ENCODE data around the gene CCL21.
"Not testable (repeated sequence)": the region's sequence is repeated elsewhere in the genome, so short reads cannot be mapped to it uniquely, and the experiment has no call there.

CCL21 gene

GRCh38 chr9:34732886-34733285, 22.9 kb upstream of the CCL21 start:
- H3K9me3 ChIP-seq (ENCODE audit: control insufficient read depth, insufficient read depth, low read length): no peaks in the 10 kb centered on the region
- no peak overlapping the region for H3K9ac ChIP-seq (ENCODE audit: low read depth, low read length)
- H3K27me3 ChIP-seq (ENCODE audit: control insufficient read depth, insufficient read depth, low read length): peaks cover 2% of the 10 kb centered on the region; the same call in 1 of the 2 replicates
- no peaks in the 10 kb centered on the region for H3K4me1 ChIP-seq (ENCODE audit: control insufficient read depth, insufficient read depth, low read length)
- no peak overlapping the region for H3K4me3 ChIP-seq (ENCODE audit: low read depth, low read length)
- H3K27ac ChIP-seq (ENCODE audit: low read depth, low read length): no peak overlapping the region
- no peaks in the 10 kb centered on the region for H3K36me3 ChIP-seq (ENCODE audit: control insufficient read depth, insufficient read depth, low read length)

- no peak overlapping the region for H3K9ac ChIP-seq (ENCODE audit: low read depth, low read length)
- no peak overlapping the region for H3K27ac ChIP-seq (ENCODE audit: low read depth, low read length)
- peaks cover 3% of the 10 kb centered on the region; the same call in 1 of the 2 replicates for H3K27me3 ChIP-seq (ENCODE audit: control insufficient read depth, insufficient read depth, low read length)
- H3K36me3 ChIP-seq (ENCODE audit: control insufficient read depth, insufficient read depth, low read length): no peaks in the 10 kb centered on the region
- no peak overlapping the region for H3K4me3 ChIP-seq (ENCODE audit: low read depth, low read length)
- no peaks in the 10 kb centered on the region for H3K4me1 ChIP-seq (ENCODE audit: control insufficient read depth, insufficient read depth, low read length)
- H3K9me3 ChIP-seq (ENCODE audit: control insufficient read depth, insufficient read depth, low read length): no peaks in the 10 kb centered on the region
Observed at GRCh38 chr9:34732478-34732877, 22.5 kb upstream of the CCL21 start.

- no peak overlapping the region for H3K9ac ChIP-seq (ENCODE audit: low read depth, low read length)
- H3K27me3 ChIP-seq (ENCODE audit: control insufficient read depth, insufficient read depth, low read length): peaks cover 3% of the 10 kb centered on the region; the same call in 1 of the 2 replicates
Observed at GRCh38 chr9:34723141-34723540, 13.2 kb upstream of the CCL21 start.

GRCh38 chr9:34719769-34720025, 9.8 kb upstream of the CCL21 start:
- not testable (repeated sequence) for H3K9ac ChIP-seq (ENCODE audit: low read depth, low read length); H3K4me3 ChIP-seq (ENCODE audit: low read depth, low read length); H3K27ac ChIP-seq (ENCODE audit: low read depth, low read length); H3K9me3 ChIP-seq (ENCODE audit: control insufficient read depth, insufficient read depth, low read length); H3K27me3 ChIP-seq (ENCODE audit: control insufficient read depth, insufficient read depth, low read length); H3K4me1 ChIP-seq (ENCODE audit: control insufficient read depth, insufficient read depth, low read length); H3K36me3 ChIP-seq (ENCODE audit: control insufficient read depth, insufficient read depth, low read length)

More at GRCh38 chr9:34723141-34723540, 13.2 kb upstream of the CCL21 start:
- H3K4me1 ChIP-seq (ENCODE audit: control insufficient read depth, insufficient read depth, low read length): no peaks in the 10 kb centered on the region
- no peaks in the 10 kb centered on the region for H3K9me3 ChIP-seq (ENCODE audit: control insufficient read depth, insufficient read depth, low read length)
- H3K4me3 ChIP-seq (ENCODE audit: low read depth, low read length): no peak overlapping the region
- no peaks in the 10 kb centered on the region for H3K36me3 ChIP-seq (ENCODE audit: control insufficient read depth, insufficient read depth, low read length)
- H3K27ac ChIP-seq (ENCODE audit: low read depth, low read length): no peak overlapping the region

- Histone ChIP-seq H3K9me3 (ENCODE audit: control insufficient read depth, insufficient read depth, low read length) (no peaks in the 10 kb centered on the region), H3K27me3 (ENCODE audit: control insufficient read depth, insufficient read depth, low read length) (no peaks in the 10 kb centered on the region), H3K27ac (ENCODE audit: low read depth, low read length) (no peak overlapping the region), H3K36me3 (ENCODE audit: control insufficient read depth, insufficient read depth, low read length) (no peaks in the 10 kb centered on the region), H3K4me3 (ENCODE audit: low read depth, low read length) (no peak overlapping the region), H3K9ac (ENCODE audit: low read depth, low read length) (no peak overlapping the region), H3K4me1 (ENCODE audit: control insufficient read depth, insufficient read depth, low read length) (no peaks in the 10 kb centered on the region)
Observed at GRCh38 chr9:34719021-34719768, 9.3 kb upstream of the CCL21 start.

GRCh38 chr9:34717996-34718614, 8.2 kb upstream of the CCL21 start:
- no peaks in the 10 kb centered on the region for H3K4me1 ChIP-seq (ENCODE audit: control insufficient read depth, insufficient read depth, low read length)
- no peaks in the 10 kb centered on the region for H3K9me3 ChIP-seq (ENCODE audit: control insufficient read depth, insufficient read depth, low read length)
- no peaks in the 10 kb centered on the region for H3K36me3 ChIP-seq (ENCODE audit: control insufficient read depth, insufficient read depth, low read length)
- H3K27ac ChIP-seq (ENCODE audit: low read depth, low read length): no peak overlapping the region
- no peak overlapping the region for H3K4me3 ChIP-seq (ENCODE audit: low read depth, low read length)
- no peak overlapping the region for H3K9ac ChIP-seq (ENCODE audit: low read depth, low read length)
- no peaks in the 10 kb centered on the region for H3K27me3 ChIP-seq (ENCODE audit: control insufficient read depth, insufficient read depth, low read length)

GRCh38 chr9:34716711-34717110, 6.8 kb upstream of the CCL21 start:
- Histone ChIP-seq H3K36me3 (ENCODE audit: control insufficient read depth, insufficient read depth, low read length) (no peaks in the 10 kb centered on the region), H3K27me3 (ENCODE audit: control insufficient read depth, insufficient read depth, low read length) (no peaks in the 10 kb centered on the region), H3K4me1 (ENCODE audit: control insufficient read depth, insufficient read depth, low read length) (no peaks in the 10 kb centered on the region), H3K4me3 (ENCODE audit: low read depth, low read length) (no peak overlapping the region), H3K27ac (ENCODE audit: low read depth, low read length) (no peak overlapping the region), H3K9me3 (ENCODE audit: control insufficient read depth, insufficient read depth, low read length) (no peaks in the 10 kb centered on the region), H3K9ac (ENCODE audit: low read depth, low read length) (no peak overlapping the region)

- no peak overlapping the region for H3K27ac ChIP-seq (ENCODE audit: low read depth, low read length)
- H3K9ac ChIP-seq (ENCODE audit: low read depth, low read length): no peak overlapping the region
- no peaks in the 10 kb centered on the region for H3K27me3 ChIP-seq (ENCODE audit: control insufficient read depth, insufficient read depth, low read length)
- no peaks in the 10 kb centered on the region for H3K36me3 ChIP-seq (ENCODE audit: control insufficient read depth, insufficient read depth, low read length)
- H3K9me3 ChIP-seq (ENCODE audit: control insufficient read depth, insufficient read depth, low read length): no peaks in the 10 kb centered on the region
- H3K4me3 ChIP-seq (ENCODE audit: low read depth, low read length): no peak overlapping the region
- no peaks in the 10 kb centered on the region for H3K4me1 ChIP-seq (ENCODE audit: control insufficient read depth, insufficient read depth, low read length)
Observed at GRCh38 chr9:34715639-34716215, 5.8 kb upstream of the CCL21 start.

GRCh38 chr9:34714007-34714406, 4.1 kb upstream of the CCL21 start:
- Histone ChIP-seq H3K4me1 (ENCODE audit: control insufficient read depth, insufficient read depth, low read length) (no peaks in the 10 kb centered on the region), H3K27me3 (ENCODE audit: control insufficient read depth, insufficient read depth, low read length) (no peaks in the 10 kb centered on the region), H3K27ac (ENCODE audit: low read depth, low read length) (no peak overlapping the region), H3K4me3 (ENCODE audit: low read depth, low read length) (no peak overlapping the region), H3K36me3 (ENCODE audit: control insufficient read depth, insufficient read depth, low read length) (no peaks in the 10 kb centered on the region), H3K9me3 (ENCODE audit: control insufficient read depth, insufficient read depth, low read length) (no peaks in the 10 kb centered on the region), H3K9ac (ENCODE audit: low read depth, low read length) (no peak overlapping the region)

GRCh38 chr9:34712140-34712539, 2.2 kb upstream of the CCL21 start:
- H3K9ac ChIP-seq (ENCODE audit: low read depth, low read length): no peak overlapping the region
- H3K27ac ChIP-seq (ENCODE audit: low read depth, low read length): no peak overlapping the region
- no peaks in the 10 kb centered on the region for H3K36me3 ChIP-seq (ENCODE audit: control insufficient read depth, insufficient read depth, low read length)
- no peak overlapping the region for H3K4me3 ChIP-seq (ENCODE audit: low read depth, low read length)
- H3K27me3 ChIP-seq (ENCODE audit: control insufficient read depth, insufficient read depth, low read length): no peaks in the 10 kb centered on the region
- H3K9me3 ChIP-seq (ENCODE audit: control insufficient read depth, insufficient read depth, low read length): no peaks in the 10 kb centered on the region
- no peaks in the 10 kb centered on the region for H3K4me1 ChIP-seq (ENCODE audit: control insufficient read depth, insufficient read depth, low read length)

- Histone ChIP-seq H3K36me3 (ENCODE audit: control insufficient read depth, insufficient read depth, low read length) (no peaks in the 10 kb centered on the region), H3K4me1 (ENCODE audit: control insufficient read depth, insufficient read depth, low read length) (no peaks in the 10 kb centered on the region), H3K9me3 (ENCODE audit: control insufficient read depth, insufficient read depth, low read length) (no peaks in the 10 kb centered on the region), H3K9ac (ENCODE audit: low read depth, low read length) (no peak overlapping the region), H3K4me3 (ENCODE audit: low read depth, low read length) (no peak overlapping the region), H3K27me3 (ENCODE audit: control insufficient read depth, insufficient read depth, low read length) (no peaks in the 10 kb centered on the region), H3K27ac (ENCODE audit: low read depth, low read length) (no peak overlapping the region)
Observed at GRCh38 chr9:34709196-34709978, 549 bp downstream of the CCL21 start.

Data from HUES48 (cell line).